Measurements from ENCODE around the gene NUPR2.
A peak's percentile ranks its signal among the peaks of the same experiment; 100 is the strongest.
"Not testable (repeated sequence)": the region's sequence is repeated elsewhere in the genome, so short reads cannot be mapped to it uniquely, and the experiment has no call there.

The NUPR2 gene

DNA sequence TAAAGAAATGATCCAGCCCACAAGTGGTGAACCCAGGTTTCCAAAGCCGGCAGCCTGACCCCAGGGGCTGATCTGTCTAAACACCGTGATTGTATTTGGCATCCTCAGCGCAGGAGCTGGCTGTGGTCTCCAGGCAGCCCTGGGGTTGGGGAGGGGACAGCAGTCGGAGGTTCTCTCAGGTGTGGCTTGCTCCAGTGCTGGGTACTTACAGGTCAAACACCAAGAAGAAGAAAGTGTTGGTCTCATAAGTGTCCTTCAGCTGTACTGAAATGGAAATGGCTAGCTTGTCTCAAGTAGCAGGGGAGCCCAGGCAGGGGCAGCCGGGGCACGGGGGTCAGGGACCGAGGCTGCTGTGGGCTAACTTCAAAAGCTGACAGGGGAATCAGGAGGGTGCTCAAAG, 29.5 kb downstream of the NUPR2 start:
- no peak for DNase-seq (ENCODE audit: low spot score)

DNA sequence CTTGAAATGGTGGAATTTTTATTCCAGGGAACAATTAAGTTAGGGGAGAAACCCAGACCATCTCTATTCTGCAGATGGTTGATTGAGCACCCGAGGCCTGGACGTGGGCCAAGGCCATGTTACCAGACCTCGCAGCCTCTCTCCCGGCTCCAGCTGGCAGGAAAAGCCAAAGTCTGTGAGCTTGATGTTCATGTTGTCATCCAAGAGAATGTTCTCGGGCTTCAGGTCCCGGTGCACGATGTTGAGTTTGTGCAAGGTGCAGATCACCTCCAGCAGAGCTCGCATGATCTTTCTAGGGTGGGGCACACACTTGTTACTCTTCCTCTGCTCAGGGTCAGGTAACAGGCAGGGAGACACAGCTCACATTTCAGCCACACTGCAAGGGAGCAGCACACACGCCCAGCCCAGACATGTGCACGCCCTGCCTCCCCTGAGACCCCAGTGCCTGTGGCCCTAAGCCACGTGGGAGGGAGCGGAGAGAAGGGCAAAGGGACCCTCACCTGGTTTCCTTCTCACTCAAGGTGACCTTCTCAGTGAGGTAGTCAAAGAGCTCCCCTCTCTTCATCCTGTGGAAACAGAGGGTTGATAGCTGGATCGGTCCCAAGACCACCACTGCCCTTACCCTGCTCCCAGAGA, 32.9 kb downstream of the NUPR2 start:
- peak; percentile 64 for DNase-seq (ENCODE audit: low spot score)

DNA sequence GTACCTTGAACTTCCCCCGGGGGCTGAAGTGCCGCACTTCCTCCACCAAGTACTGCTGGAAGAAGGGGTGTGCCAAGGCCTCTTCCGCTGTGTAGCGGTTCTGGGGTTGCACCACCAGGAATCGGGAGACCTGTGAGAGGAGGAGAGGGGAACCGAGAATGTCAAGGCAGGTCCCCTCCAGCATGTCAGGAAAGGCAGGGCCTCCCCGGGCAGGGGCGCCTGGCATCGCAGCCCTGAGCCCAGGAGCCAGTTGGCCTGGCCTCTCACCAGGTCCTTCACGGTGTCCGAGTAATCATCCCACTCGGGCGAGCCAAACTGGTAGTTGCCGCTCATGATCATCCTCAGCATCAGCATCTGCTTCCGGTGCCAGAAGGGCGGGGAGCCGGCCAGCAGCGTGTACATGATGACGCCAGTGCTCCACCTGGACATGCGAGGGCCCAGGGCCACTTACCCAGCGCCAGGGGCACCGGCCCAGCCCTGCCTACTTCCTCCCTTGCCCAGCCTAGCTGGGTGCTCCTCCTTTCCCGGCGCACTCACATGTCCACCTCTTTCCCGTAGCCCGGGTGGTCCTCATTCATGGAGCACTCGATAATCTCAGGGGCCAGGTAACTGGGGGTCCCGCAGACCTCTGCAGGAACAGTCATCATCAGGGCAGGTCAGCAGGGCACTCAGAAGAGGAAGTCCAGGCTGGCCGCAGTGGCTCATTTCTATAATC, 34.4 kb downstream of the NUPR2 start:
- no peak for DNase-seq (ENCODE audit: low spot score)

DNA sequence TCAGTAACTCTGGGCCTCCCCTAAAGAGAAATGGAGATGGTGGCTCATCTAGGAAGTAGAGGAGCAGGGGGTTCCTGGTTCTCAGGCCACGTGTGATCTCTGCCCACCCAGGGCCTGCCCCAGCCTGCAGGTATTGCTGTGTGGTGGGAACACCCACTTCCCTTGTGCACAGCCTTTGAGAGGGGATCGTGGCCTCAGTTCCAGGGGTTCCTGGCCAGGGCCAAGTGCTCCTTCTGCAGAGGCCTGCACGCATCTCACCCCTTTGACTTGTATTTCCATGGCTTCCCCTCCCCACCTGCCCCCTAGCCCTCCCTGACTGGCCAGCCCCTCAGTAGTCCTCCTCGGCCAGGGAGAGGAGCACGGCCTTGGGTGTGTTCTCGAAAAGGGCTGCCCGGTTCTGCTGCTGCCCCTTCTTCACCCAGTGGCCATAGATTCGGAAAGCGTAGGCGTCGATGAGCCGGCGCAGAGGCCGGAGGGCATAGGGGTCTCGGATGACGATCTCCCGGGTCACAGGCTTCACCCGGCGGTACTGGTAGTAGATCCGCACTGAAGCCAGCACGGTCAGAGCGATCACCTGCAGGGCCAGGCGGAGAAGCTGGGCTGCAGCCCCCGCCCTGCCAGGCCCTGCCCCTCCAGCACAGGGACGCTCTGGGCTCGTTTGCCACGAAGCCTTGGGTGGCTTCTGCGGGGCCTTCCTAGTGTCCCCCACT, 35.3 kb downstream of the NUPR2 start:
- DNase-seq (ENCODE audit: low spot score), result not testable (repeated sequence)

DNA sequence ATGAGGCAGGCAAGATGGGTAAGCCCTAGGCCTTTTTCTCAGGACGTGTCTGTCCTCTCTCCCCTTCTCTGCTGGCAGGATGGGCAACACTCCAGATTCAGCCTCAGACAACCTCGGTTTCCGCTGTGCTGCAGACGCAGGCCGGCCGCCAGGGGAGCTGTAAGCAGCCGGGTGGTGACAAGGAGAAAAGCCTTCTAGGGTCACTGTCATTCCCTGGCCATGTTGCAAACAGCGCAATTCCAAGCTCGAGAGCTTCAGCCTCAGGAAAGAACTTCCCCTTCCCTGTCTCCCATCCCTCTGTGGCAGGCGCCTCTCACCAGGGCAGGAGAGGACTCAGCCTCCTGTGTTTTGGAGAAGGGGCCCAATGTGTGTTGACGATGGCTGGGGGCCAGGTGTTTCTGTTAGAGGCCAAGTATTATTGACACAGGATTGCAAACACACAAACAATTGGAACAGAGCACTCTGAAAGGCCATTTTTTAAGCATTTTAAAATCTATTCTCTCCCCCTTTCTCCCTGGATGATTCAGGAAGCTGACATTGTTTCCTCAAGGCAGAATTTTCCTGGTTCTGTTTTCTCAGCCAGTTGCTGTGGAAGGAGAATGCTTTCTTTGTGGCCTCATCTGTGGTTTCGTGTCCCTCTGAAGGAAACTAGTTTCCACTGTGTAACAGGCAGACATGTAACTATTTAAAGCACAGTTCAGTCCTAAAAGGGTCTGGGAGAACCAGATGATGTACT, 36.6 kb downstream of the NUPR2 start:
- no peak for DNase-seq (ENCODE audit: low spot score)

DNA sequence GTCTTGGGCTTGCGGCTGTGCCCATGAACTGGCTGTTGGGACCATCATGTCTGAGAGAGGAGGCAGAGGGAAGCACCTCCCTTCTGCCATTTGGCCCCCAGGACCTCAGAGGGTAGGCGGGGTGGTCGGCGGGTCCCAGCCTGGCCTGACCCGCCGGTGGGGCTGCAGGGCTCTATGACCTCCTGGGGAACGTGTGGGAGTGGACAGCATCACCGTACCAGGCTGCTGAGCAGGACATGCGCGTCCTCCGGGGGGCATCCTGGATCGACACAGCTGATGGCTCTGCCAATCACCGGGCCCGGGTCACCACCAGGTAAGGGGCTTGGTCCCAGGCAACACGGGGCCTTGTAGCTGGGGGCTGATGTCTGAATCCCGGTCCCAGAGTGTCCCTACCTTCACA, 38.0 kb downstream of the NUPR2 start:
- no peak for DNase-seq (ENCODE audit: low spot score)

DNA sequence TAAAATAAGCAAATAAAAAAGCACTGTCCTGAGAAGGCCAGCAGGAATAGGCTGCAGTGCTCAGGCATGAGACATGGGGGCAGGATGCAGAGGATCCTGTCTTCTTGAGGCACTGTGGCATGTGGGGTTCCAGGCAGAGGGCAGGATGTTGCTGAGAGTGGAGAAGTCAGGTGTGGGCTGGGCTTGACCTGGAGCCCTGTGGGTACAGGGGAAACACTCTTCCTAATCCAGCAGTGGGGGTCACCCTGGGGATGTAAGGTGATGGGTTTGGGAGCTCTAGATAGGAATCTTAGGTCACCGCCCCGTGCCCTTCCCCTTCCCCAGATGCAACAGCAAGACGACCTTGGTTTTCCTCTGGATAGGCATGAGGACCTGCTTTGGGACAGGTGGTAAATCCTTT, 38.5 kb downstream of the NUPR2 start:
- peak; percentile 33 for DNase-seq (ENCODE audit: low spot score)

DNA sequence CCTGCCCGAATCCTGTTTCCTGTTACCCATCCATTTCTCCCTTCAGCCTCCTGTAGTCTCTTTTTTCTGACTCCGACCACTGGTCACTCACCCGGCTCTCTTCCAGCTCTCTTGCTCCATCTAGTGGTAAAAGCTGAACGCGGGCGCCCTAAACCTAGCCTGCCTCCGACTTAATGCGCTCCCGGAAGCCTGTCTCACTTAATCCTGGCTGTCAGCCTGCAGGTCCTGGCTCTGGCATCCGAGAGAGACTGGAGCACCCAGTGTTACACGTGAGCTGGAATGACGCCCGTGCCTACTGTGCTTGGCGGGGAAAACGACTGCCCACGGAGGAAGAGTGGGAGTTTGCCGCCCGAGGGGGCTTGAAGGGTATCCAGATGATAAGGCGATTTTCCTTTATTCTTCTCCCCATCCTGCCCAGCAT, 41.8 kb downstream of the NUPR2 start:
- DNase-seq (ENCODE audit: low spot score), result peak; percentile 81

DNA sequence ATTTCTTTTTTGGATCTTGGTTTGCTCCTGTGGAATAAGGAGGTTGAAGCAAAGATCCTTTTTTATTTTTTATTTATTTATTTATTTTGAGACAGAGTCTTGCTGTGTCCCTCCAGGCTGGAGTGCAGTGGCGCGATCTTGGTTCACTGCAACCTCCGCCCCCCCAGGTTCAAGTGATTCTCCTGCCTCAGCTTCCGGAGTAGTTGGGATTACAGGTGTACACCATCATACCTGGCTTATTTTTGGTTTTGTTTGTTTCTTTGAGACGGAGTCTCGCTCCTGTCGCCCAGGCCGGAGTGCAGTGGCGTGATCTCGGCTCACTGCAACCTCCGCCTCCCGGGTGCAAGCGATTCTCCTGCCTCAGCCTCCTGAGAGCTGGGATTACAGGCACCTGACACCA, 49.8 kb downstream of the NUPR2 start:
- DNase-seq (ENCODE audit: low spot score), result not testable (repeated sequence)
